Activated naive CD4-positive, alpha-beta T cell treated with anti-CD3 and anti-CD28 coated beads for 36 hours (primary cell): Measurements from ENCODE around the gene ANKS3. TPM values are rescaled to one million over a fixed set of nuclear protein-coding genes. Genes with fewer than 3 reads are reported as not detected.
"Not testable (repeated sequence)": the region's sequence is repeated elsewhere in the genome, so short reads cannot be mapped to it uniquely, and the experiment has no call there.

Source experiments
- CTCF ChIA-PET: fragments of 350-600 bp; sonication (Branson Sonifier 250); formaldehyde crosslinking; loops from one replicate; lab custom pipeline; 2021; ENCODE audit warnings: antibody characterized with exemption; lab: Charles Lee
- DNase-seq: peaks from one replicate; pipeline ENCODE4 v3.0.0-alpha.2; 2020
- H3K27ac Mint-ChIP-seq: one replicate; pipeline ENCODE4 v1.8.0; 2021; ENCODE audit warnings: mild to moderate bottlenecking, mixed read lengths
- H3K27me3 Mint-ChIP-seq: one replicate; pipeline ENCODE4 v1.8.0; 2021; ENCODE audit warnings: low read depth, mixed read lengths
- H3K36me3 Mint-ChIP-seq: one replicate; pipeline ENCODE4 v1.8.0; 2021; ENCODE audit warnings: low read depth, mixed read lengths
- H3K4me1 Mint-ChIP-seq: one replicate; pipeline ENCODE4 v1.8.0; 2021; ENCODE audit warnings: low read depth, mixed read lengths
- H3K4me3 Mint-ChIP-seq: one replicate; pipeline ENCODE4 v1.8.0; 2021; ENCODE audit warnings: mild to moderate bottlenecking, moderate library complexity, mixed read lengths
- H3K9me3 Mint-ChIP-seq: one replicate; pipeline ENCODE4 v1.8.0; 2021; ENCODE audit warnings: mixed read lengths
- intact Hi-C: fragments of 100-400 bp; cut with micrococcal nuclease; formaldehyde crosslinking; loops from one replicate; pipeline ENCODE4 v1.15.1; 2023
- total RNA-seq, 2 experiments: library from RNA; stranded (reverse); gene quantifications; one replicate each; pipeline ENCODE4 v1.2.3, GENCODE V29; 2021

ANKS3 gene
- total RNA-seq, 2 experiments from 2014 or later = 8.2 to 11.7 TPM

DNA sequence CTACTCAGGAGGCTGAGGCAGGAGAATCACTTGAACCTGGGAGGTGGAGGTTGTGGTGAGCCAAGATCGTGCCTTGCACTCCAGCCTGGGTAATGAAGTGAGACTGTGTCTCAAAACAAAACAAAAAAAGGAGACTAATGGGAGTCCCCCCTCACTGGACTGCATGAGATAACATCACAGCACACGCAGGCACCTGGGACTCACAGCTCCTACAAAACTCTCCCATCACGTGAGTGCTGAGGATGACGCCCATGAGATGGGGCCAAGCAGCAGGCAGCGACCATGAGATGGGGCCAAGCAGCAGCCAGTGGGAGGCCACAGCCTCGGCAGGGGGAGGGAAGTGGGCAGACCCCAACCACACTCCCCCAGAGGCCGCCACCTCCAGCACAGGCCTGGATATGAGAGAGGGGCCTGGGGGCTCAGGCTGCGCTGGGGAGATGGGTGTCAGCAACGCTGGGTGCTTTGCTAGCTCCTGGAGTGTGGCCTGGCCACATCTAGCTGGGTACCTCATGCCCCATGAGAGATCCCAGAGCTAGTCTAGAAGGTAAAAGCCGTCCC lies 15.7 kb upstream of the ANKS3 start:
- Mint-ChIP-seq H3K4me3 (no peak overlapping the region), H3K27ac (no peak overlapping the region), H3K4me1 (peaks cover 14% of the 10 kb centered on the region), H3K27me3 (no peaks in the 10 kb centered on the region), H3K36me3 (peaks cover 7% of the 10 kb centered on the region), H3K9me3 (no peaks in the 10 kb centered on the region)
- intact Hi-C loops = no loop called here
- DNase-seq = no peak
- CTCF ChIA-PET = interaction anchor here (1.1 kb wide), 1 partner anchor 15 kb away, joined by 4 read pairs; no protein-coding TSS in a partner anchor

GRCh38 chr16:4748682-4749411 lies 14.8 kb upstream of the ANKS3 start:
- H3K9me3 Mint-ChIP-seq = no peaks in the 10 kb centered on the region
- peaks cover 14% of the 10 kb centered on the region for H3K4me1 Mint-ChIP-seq
- H3K27me3 Mint-ChIP-seq = no peaks in the 10 kb centered on the region
- no peak overlapping the region for H3K27ac Mint-ChIP-seq
- CTCF ChIA-PET = interaction anchor here (1.1 kb wide), 1 partner anchor 16 kb away, joined by 4 read pairs; no protein-coding TSS in a partner anchor
- no peak overlapping the region for H3K4me3 Mint-ChIP-seq
- DNase-seq = no peak
- intact Hi-C loops = no loop called here
- H3K36me3 Mint-ChIP-seq = peaks cover 5% of the 10 kb centered on the region

DNA sequence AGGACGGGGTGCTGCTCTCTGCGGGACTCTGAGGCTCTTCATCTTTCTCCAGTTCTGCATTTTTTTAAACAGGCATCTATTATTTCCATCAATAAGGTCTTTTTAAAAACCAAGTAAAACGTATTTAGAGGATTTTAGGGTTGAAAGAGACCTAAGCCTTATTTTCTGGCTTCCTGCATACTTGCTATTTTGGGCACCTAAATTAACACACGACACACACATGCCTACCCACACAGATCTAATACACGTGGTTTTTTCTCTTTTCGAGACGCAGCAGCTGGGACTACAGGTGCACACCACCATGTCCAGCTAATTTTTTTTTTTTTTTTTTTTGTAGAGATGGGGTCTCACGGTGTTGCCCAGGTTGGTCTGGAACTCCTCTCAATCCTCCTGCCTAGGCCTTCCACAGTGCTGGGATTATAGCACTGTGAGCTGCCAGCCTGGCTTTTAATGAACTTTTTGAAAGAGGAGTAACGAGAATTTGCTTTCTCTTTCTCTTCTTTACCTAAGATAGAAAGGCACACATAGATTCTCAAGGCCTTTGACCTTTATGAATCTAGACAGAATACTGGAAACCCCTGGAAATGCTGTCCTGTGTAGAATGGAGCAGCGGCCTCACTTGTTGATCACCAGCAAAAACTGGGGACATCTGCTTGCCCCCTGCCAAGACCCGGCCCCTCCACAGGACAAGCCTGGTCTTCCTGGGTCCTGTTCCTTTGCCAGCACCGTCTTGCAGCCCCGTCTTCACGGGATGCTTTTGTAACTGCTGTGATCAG lies 14.0 kb upstream of the ANKS3 start:
- Mint-ChIP-seq H3K4me3 (no peak overlapping the region), H3K27me3 (no peaks in the 10 kb centered on the region), H3K36me3 (peaks cover 2% of the 10 kb centered on the region), H3K9me3 (no peaks in the 10 kb centered on the region), H3K4me1 (peaks cover 20% of the 10 kb centered on the region), H3K27ac (peak overlapping the region; percentile 58)
- CTCF ChIA-PET = interaction anchor here (0.6 kb wide), 1 partner anchor 113 kb away, joined by 4 read pairs; no protein-coding TSS in a partner anchor
- DNase-seq = no peak
- intact Hi-C loops = loop anchor here (2.0 kb wide), 1 partner anchor 15 kb away; no protein-coding TSS in a partner anchor

GRCh38 chr16:4746991-4747574 lies 13.0 kb upstream of the ANKS3 start:
- Mint-ChIP-seq H3K27ac (no peak overlapping the region), H3K4me1 (peaks cover 24% of the 10 kb centered on the region), H3K9me3 (no peaks in the 10 kb centered on the region), H3K27me3 (no peaks in the 10 kb centered on the region), H3K36me3 (peaks cover 1% of the 10 kb centered on the region), H3K4me3 (no peak overlapping the region)
- CTCF ChIA-PET = interaction anchor here (0.8 kb wide), 1 partner anchor 30 kb away, joined by 3 read pairs; no protein-coding TSS in a partner anchor
- DNase-seq = no peak
- intact Hi-C loops = loop anchor here (2.0 kb wide), 1 partner anchor 14 kb away; no protein-coding TSS in a partner anchor

- no peak for DNase-seq
- H3K4me3 Mint-ChIP-seq = no peak overlapping the region
- H3K27me3 Mint-ChIP-seq = no peaks in the 10 kb centered on the region
- no peak overlapping the region for H3K27ac Mint-ChIP-seq
- H3K36me3 Mint-ChIP-seq = no peaks in the 10 kb centered on the region
- intact Hi-C loops = loop anchor here (2.0 kb wide), 1 partner anchor 13 kb away; no protein-coding TSS in a partner anchor
- H3K4me1 Mint-ChIP-seq = peaks cover 24% of the 10 kb centered on the region
- CTCF ChIA-PET = no interaction called here
- H3K9me3 Mint-ChIP-seq = no peaks in the 10 kb centered on the region
Measured at GRCh38 chr16:4746215-4746614, 12.1 kb upstream of the ANKS3 start.

- Mint-ChIP-seq H3K9me3 (no peaks in the 10 kb centered on the region), H3K27me3 (no peaks in the 10 kb centered on the region), H3K27ac (no peak overlapping the region), H3K4me1 (peaks cover 24% of the 10 kb centered on the region), H3K4me3 (no peak overlapping the region), H3K36me3 (no peaks in the 10 kb centered on the region)
- no peak for DNase-seq
- CTCF ChIA-PET = interaction anchor here (0.8 kb wide), 1 partner anchor 17 kb away, joined by 3 read pairs; no protein-coding TSS in a partner anchor
- intact Hi-C loops = no loop called here
Measured at GRCh38 chr16:4745274-4745569, 11.2 kb upstream of the ANKS3 start.

DNA sequence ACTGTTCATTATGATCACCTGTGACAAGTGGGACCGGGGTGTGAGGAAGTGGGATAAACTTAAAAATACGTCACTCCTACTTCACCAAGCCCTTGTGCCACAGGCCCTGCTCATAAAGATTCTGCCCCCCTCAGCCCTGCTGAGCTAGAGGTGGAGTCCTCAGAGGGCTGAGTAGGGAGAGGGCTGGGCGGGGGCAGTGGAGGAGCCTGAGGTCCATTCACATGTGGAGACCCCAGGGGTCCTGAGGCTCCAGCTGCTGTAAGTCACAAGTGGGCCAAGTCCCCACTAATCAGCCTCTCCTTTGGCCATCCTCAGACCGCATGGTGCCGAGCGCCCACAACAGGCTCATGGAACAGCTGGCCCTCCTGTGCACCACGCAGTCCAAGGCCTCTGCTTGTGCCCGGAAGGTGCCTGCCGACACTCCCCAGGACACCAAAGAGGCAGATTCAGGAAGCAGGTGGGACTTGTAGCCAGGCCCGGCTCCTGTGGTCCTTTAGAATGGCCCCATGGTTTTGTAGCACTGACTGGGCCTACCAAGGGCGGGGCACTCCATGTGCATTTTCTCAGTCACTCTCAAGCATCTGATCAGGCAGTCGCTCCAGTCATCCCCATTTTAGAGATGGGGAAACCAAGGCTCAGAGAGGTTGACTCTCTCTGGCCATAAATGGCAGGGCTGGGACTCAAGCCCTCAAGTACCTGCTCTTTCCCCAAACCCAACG lies 10.6 kb upstream of the ANKS3 start:
- CTCF ChIA-PET = interaction anchor here (0.7 to 0.8 kb wide), 2 partner anchors 18 to 147 kb away, joined by 3 to 6 read pairs; no protein-coding TSS in a partner anchor
- DNase-seq = no peak
- H3K4me3 Mint-ChIP-seq = no peak overlapping the region
- no peaks in the 10 kb centered on the region for H3K27me3 Mint-ChIP-seq
- intact Hi-C loops = no loop called here
- H3K4me1 Mint-ChIP-seq = peaks cover 24% of the 10 kb centered on the region
- no peak overlapping the region for H3K27ac Mint-ChIP-seq
- H3K9me3 Mint-ChIP-seq = no peaks in the 10 kb centered on the region
- no peaks in the 10 kb centered on the region for H3K36me3 Mint-ChIP-seq

GRCh38 chr16:4743226-4743878 lies 9.3 kb upstream of the ANKS3 start:
- peak overlapping the region; percentile 58 for H3K4me3 Mint-ChIP-seq
- H3K9me3 Mint-ChIP-seq = no peaks in the 10 kb centered on the region
- peaks cover 21% of the 10 kb centered on the region for H3K4me1 Mint-ChIP-seq
- no peaks in the 10 kb centered on the region for H3K36me3 Mint-ChIP-seq
- intact Hi-C loops = no loop called here
- CTCF ChIA-PET = no interaction called here
- no peak overlapping the region for H3K27ac Mint-ChIP-seq
- H3K27me3 Mint-ChIP-seq = no peaks in the 10 kb centered on the region
- no peak for DNase-seq

DNA sequence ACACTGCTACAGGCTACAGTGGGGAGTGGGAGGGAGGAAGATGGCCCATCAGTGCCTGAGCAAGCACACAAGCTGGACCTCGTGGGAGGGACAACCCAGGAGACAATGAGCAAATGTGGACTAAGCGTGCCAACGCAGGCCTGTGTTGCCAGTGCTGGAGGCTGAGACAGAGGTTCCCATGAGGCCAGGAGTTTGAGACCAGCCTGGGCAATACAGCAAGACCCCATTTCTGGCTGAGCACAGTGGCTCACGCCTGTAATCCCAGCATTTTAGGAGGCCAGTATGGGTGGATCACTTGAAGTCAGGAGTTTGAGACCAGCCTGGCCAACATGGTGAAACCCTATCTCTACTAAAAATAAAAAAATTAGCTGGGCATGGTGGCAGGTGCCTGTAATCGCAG lies 4.3 kb upstream of the ANKS3 start:
- H3K27ac Mint-ChIP-seq, H3K36me3 Mint-ChIP-seq, CTCF ChIA-PET, intact Hi-C loops, DNase-seq, H3K9me3 Mint-ChIP-seq, H3K27me3 Mint-ChIP-seq, H3K4me3 Mint-ChIP-seq: not testable (repeated sequence)
- H3K4me1 Mint-ChIP-seq = peaks cover 15% of the 10 kb centered on the region

DNA sequence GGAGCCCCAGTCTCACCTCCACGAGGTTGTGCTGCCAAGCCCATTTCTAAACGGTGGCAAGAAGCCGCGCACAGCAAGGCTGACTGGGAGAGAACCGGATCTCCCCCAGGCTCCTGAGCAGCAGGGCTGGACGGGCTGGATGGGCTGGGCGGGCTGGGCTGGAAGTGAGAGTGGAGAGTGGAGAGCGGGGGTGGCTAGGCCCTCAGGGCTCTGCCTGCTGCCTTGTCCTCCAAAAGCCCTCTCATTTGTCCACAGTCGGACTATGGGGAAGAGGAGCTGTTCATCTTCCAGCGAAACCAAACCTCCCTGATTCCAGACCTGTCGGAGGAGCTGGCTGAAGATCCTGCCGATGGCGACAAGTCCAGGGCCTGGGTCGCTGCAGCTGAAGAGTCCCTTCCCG lies 3.5 kb upstream of the ANKS3 start:
- DNase-seq = no peak

GRCh38 chr16:4736546-4736945 lies 2.5 kb upstream of the ANKS3 start:
- no peak overlapping the region for H3K27ac Mint-ChIP-seq
- intact Hi-C loops = no loop called here
- H3K4me1 Mint-ChIP-seq = peaks cover 16% of the 10 kb centered on the region
- no peaks in the 10 kb centered on the region for H3K27me3 Mint-ChIP-seq
- DNase-seq = no peak
- CTCF ChIA-PET = interaction anchor here (0.5 kb wide), 1 partner anchor 81 kb away, joined by 4 read pairs; no protein-coding TSS in a partner anchor
- H3K4me3 Mint-ChIP-seq = no peak overlapping the region
- H3K36me3 Mint-ChIP-seq = no peaks in the 10 kb centered on the region
- no peaks in the 10 kb centered on the region for H3K9me3 Mint-ChIP-seq

More for the DNA sequence above, 3.5 kb upstream of the ANKS3 start:
- no peak overlapping the region for H3K27ac Mint-ChIP-seq
- CTCF ChIA-PET = no interaction called here
- no peaks in the 10 kb centered on the region for H3K36me3 Mint-ChIP-seq
- no peaks in the 10 kb centered on the region for H3K27me3 Mint-ChIP-seq
- intact Hi-C loops = no loop called here
- H3K9me3 Mint-ChIP-seq = no peaks in the 10 kb centered on the region
- peaks cover 15% of the 10 kb centered on the region for H3K4me1 Mint-ChIP-seq
- no peak overlapping the region for H3K4me3 Mint-ChIP-seq
